DND-41 (cell line): ENCODE measurements around the gene CYP39A1.

Source experiments
- ATAC-seq: fragments of 200-7000 bp; cut with Tn5 transposase; 3 replicates; pipeline ENCODE4 v1.9.1; 2021; ENCODE audit warnings: low read depth; ENCODE audit not compliant: insufficient read depth
- DNase-seq: peaks from one replicate; pipeline ENCODE4 v3.0.0-alpha.2; 2020
- H2AFZ ChIP-seq: 2 replicates; pipeline ENCODE4 v1.6.0; 2012; ENCODE audit warnings: low read depth, low read length
- H3K27ac ChIP-seq: 2 replicates; pipeline ENCODE4 v1.5.1; 2012; ENCODE audit warnings: low read length, inconsistent platforms
- H3K27me3 ChIP-seq: fragments of 200-600 bp; sonication (generic); 2 replicates; pipeline ENCODE4 v1.6.0; 2012; ENCODE audit warnings: low read length, mild to moderate bottlenecking, inconsistent platforms; ENCODE audit not compliant: insufficient read depth, poor library complexity
- H3K36me3 ChIP-seq: 2 replicates; pipeline ENCODE4 v1.5.1; 2012; ENCODE audit warnings: low read length, inconsistent platforms; ENCODE audit not compliant: insufficient read depth
- H3K4me1 ChIP-seq: 2 replicates; pipeline ENCODE4 v1.5.1; 2012; ENCODE audit warnings: mild to moderate bottlenecking, low read length; ENCODE audit not compliant: insufficient read depth
- H3K4me2 ChIP-seq: 2 replicates; pipeline ENCODE4 v1.6.0; 2012; ENCODE audit warnings: mild to moderate bottlenecking, moderate library complexity, low read length, inconsistent platforms; ENCODE audit not compliant: insufficient read depth
- H3K4me3 ChIP-seq, 2 experiments: fragments of 200-600 bp in 1 of 2; shearing (Covaris generic) in 1 of 2; 2 replicates each; pipeline ENCODE4 v1.5.1; 2012 to 2016; ENCODE audit warnings: inconsistent platforms in 2 of 2, low read length in 2 of 2, mild to moderate bottlenecking in 2 of 2, low read depth in 1 of 2, moderate library complexity in 1 of 2
- H3K79me2 ChIP-seq: 2 replicates; pipeline ENCODE4 v1.6.0; 2012; ENCODE audit warnings: low read length, inconsistent platforms; ENCODE audit not compliant: insufficient read depth
- H3K9ac ChIP-seq: 2 replicates; pipeline ENCODE4 v1.6.0; 2012; ENCODE audit warnings: low read depth, mild to moderate bottlenecking, inconsistent platforms, low read length, moderate library complexity
- H3K9me3 ChIP-seq: 2 replicates; pipeline ENCODE4 v1.5.1; 2012; ENCODE audit warnings: low read length, moderate library complexity, mild to moderate bottlenecking, inconsistent platforms; ENCODE audit not compliant: insufficient read depth, severe bottlenecking
- H4K20me1 ChIP-seq: 2 replicates; pipeline ENCODE4 v1.6.0; 2012; ENCODE audit warnings: low read length; ENCODE audit not compliant: insufficient read depth
- CTCF ChIP-seq: IDR thresholded peaks from 2 replicates; pipeline ENCODE4 v1.5.1; 2012; ENCODE audit warnings: borderline replicate concordance, low read length, moderate library complexity, mild to moderate bottlenecking; ENCODE audit not compliant: poor library complexity, severe bottlenecking; ENCODE audit errors: extremely low read depth
- EZH2 ChIP-seq: IDR thresholded peaks from 3 replicates; pipeline ENCODE4 v1.6.1; 2012; ENCODE audit warnings: borderline replicate concordance, low read depth, mild to moderate bottlenecking, moderate library complexity, low read length, inconsistent platforms; ENCODE audit not compliant: severe bottlenecking

Gene CYP39A1

GRCh38 chr6:46626976-46627375, 25.6 kb downstream of the CYP39A1 start:
- Histone ChIP-seq H3K4me2 (no peak overlapping the region), H3K27ac (no peak overlapping the region), H3K27me3 (no peaks in the 10 kb centered on the region), H2AFZ (no peak overlapping the region), H3K9me3 (no peaks in the 10 kb centered on the region), H3K4me1 (no peaks in the 10 kb centered on the region), H3K9ac (no peak overlapping the region), H3K36me3 (no peaks in the 10 kb centered on the region), H3K4me3 (no peak overlapping the region), H3K79me2 (no peaks in the 10 kb centered on the region), H4K20me1 (no peaks in the 10 kb centered on the region)
- no peak for TF ChIP-seq CTCF
- no peak for TF ChIP-seq EZH2
- DNase-seq (no peak), ATAC-seq (no peak)

DNA sequence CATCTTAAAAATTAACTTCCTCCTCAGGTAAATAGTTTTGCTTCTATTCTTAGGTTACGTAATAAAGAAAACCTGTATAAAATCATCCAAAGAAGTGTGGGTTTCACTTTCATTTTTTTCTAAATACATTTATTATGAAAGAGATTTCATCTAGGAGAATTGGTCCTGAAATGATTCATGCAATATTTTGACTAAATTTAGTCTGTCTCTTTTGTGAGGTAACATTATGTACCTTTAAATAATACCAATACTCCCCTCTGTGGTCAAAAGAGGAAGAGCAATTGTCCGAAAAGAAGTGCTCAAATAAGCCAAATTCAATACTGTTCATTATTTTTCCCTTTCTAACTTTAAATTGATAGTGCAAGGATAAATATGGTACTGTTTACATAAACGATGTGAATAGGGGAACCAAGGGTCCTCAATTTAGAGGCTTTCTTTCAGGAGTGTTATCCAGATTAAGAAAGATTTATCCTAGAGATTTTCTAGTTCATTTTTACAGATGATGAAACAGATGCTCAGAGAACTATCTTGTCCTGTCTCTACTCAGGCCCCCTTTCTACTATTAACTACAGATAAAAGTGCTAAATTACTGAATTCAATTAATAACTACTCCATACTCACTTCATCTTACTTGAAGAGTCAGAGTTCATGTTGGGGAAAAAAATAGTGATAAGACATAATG, 26.2 kb downstream of the CYP39A1 start:
- Histone ChIP-seq H3K36me3 (no peaks in the 10 kb centered on the region), H2AFZ (no peak overlapping the region), H3K27ac (no peak overlapping the region), H3K27me3 (no peaks in the 10 kb centered on the region), H4K20me1 (no peaks in the 10 kb centered on the region), H3K79me2 (no peaks in the 10 kb centered on the region), H3K9me3 (no peaks in the 10 kb centered on the region), H3K9ac (no peak overlapping the region), H3K4me2 (no peak overlapping the region), H3K4me1 (no peaks in the 10 kb centered on the region), H3K4me3 (no peak overlapping the region)
- ATAC-seq (no peak), DNase-seq (no peak)
- TF ChIP-seq CTCF: peak; percentile 61
- TF ChIP-seq EZH2: no peak

GRCh38 chr6:46618726-46619125, 33.9 kb downstream of the CYP39A1 start:
- H3K4me1 ChIP-seq: no peaks in the 10 kb centered on the region
- H4K20me1 ChIP-seq: no peaks in the 10 kb centered on the region
- no peak overlapping the region for H2AFZ ChIP-seq
- H3K79me2 ChIP-seq: no peaks in the 10 kb centered on the region
- DNase-seq: no peak
- no peaks in the 10 kb centered on the region for H3K36me3 ChIP-seq
- H3K9me3 ChIP-seq: no peaks in the 10 kb centered on the region
- H3K4me3 ChIP-seq: no peak overlapping the region
- no peak for ATAC-seq
- no peak overlapping the region for H3K4me2 ChIP-seq
- H3K27me3 ChIP-seq: no peaks in the 10 kb centered on the region
- TF ChIP-seq EZH2 (no peak), CTCF (no peak)
- H3K27ac ChIP-seq: no peak overlapping the region
- H3K9ac ChIP-seq: no peak overlapping the region

- ATAC-seq (no peak), DNase-seq (no peak)
- TF ChIP-seq CTCF: no peak
- no peak for TF ChIP-seq EZH2
- Histone ChIP-seq H3K36me3 (no peaks in the 10 kb centered on the region), H3K79me2 (no peaks in the 10 kb centered on the region), H3K4me3 (no peak overlapping the region), H3K27ac (no peak overlapping the region), H3K4me2 (no peak overlapping the region), H3K27me3 (no peaks in the 10 kb centered on the region), H3K9me3 (no peaks in the 10 kb centered on the region), H3K4me1 (no peaks in the 10 kb centered on the region), H3K9ac (no peak overlapping the region), H4K20me1 (no peaks in the 10 kb centered on the region), H2AFZ (no peak overlapping the region)
These were observed 40.0 kb downstream of the CYP39A1 start for GRCh38 chr6:46612645-46613044.
